Measurements from ENCODE around the gene PANX3.

Gene PANX3

GRCh38 chr11:124612567-124613246 is 1.5 kb downstream of the PANX3 start:
- DNase-seq (ENCODE audit: low spot score) = no peak

DNA sequence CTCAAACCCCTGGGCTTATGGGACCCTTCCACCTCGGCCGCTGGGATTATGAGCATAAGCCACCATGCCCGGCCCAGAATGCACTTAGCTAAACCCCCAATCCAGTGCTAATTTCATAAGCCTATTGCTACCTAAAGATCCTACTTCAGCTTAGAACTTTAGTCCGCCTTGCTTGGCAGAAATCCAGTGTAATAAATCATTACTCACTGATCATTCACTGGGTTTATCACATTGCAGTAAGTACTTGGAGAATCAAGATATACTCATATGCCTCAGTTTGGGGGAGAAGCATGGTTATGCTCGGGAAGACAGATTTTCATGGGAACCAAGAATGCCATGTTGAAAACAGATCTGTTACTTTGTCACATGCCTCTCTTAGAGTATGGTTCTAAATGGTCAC is 7.6 kb downstream of the PANX3 start:
- no peak for DNase-seq (ENCODE audit: low spot score)

- DNase-seq (ENCODE audit: low spot score) = peak; percentile 78
These were observed 11.6 kb downstream of the PANX3 start, which contains the start of gene TBRG1 for GRCh38 chr11:124622531-124623451. Gene TBRG1 (plus strand): TSS chr11:124622864. CDS start chr11:124623084, 220 bp downstream.

- no peak for DNase-seq (ENCODE audit: low spot score)
These were observed 12.8 kb downstream of the PANX3 start for GRCh38 chr11:124623861-124624525.

GRCh38 chr11:124625504-124626168 is 14.4 kb downstream of the PANX3 start:
- no peak for DNase-seq (ENCODE audit: low spot score)

DNA sequence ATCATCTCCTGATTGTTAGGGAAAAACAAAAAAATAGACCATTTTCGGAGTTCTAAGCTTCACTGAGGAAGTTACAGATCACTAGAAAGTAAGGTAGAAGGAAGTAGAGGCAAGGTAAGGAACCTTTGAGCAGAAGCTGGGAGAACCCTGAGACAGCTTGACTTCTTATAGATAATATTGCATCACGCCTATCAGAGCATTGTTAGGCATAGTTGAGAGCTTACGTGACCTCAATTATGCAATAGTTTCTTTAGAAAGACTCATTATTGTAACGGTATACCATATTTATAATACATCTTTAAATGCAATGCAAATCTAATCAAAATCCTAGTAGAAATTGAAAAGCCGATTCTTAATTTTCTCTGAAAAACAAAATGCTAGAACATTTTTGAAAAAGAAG is 16.3 kb downstream of the PANX3 start:
- no peak for DNase-seq (ENCODE audit: low spot score)

- DNase-seq (ENCODE audit: low spot score) = no peak
These were observed 18.7 kb downstream of the PANX3 start for GRCh38 chr11:124629961-124630360.

DNA sequence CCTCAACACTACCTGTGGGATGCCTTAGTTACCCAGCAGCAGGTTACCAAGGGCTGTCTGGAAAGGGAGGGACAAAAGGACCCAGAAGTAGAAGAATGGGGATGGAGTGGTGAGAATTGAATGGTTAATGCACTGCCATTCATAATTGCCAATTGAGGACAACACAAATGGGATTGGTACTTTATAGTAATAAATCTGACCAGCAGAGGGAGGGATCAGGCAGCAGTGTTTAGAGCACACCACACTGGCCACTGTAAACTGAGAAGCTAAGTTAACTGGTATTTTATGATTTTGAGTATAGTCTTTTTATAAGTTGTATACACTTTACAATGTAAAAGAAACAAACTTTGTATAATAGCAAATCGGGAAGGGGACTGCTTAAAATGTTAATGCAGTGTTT is 22.1 kb downstream of the PANX3 start:
- no peak for DNase-seq (ENCODE audit: low spot score)

GRCh38 chr11:124635932-124636331 is 24.7 kb downstream of the PANX3 start:
- no peak for DNase-seq (ENCODE audit: low spot score)

DNA sequence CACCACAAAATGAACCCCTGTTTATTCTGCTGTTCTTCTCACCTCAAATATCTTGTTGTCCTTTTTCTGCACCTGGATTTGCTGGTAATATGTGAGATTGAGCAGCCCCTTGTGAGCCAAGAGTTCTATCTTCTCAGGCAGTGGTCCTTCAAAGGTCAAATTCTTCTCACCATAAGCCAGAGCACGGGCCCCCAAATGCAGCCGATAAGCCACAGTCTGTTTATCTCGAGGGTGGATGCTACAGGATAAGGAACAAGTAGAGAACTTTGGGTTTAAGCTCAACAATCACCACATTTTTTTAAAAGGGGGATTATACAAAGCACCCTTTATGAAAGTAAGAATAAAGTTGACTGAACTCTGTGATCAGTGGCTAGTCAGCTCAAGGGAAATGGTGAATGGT is 27.3 kb downstream of the PANX3 start:
- no peak for DNase-seq (ENCODE audit: low spot score)

- DNase-seq (ENCODE audit: low spot score) = no peak
These were observed 28.0 kb downstream of the PANX3 start for GRCh38 chr11:124639186-124639585.

- DNase-seq (ENCODE audit: low spot score) = no peak
These were observed 29.4 kb downstream of the PANX3 start for GRCh38 chr11:124640666-124641065.

GRCh38 chr11:124642628-124643027 is 31.4 kb downstream of the PANX3 start:
- DNase-seq (ENCODE audit: low spot score) = no peak

DNA sequence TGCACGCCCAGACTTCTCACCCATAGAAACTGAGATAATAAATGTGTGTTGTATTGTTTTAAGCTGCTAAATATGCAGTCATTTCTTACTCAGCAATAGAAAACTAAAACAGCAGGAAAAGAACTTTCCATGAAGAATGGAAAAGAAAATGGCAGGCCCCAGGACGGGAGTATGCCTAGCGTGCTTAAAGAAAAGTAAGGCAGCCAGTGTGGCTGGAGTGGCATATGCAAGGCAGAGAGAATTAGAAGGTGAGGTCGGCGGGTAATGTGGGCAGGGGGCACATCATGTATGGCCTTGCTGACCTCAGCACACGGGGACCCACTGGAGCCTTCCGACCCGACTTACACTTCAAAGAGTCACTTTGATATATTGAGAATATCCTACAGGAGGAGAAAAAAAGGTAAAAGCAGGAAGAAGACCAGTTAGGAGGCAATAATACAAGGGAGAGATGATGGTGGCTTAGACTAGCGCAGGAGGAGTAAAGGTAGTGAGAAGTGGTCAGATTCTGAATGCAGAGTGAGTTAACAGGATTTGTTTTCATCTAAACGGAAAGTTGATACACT is 31.9 kb downstream of the PANX3 start:
- DNase-seq (ENCODE audit: low spot score) = no peak

GRCh38 chr11:124643605-124644425 is 32.6 kb downstream of the PANX3 start:
- DNase-seq (ENCODE audit: low spot score) = no peak

DNA sequence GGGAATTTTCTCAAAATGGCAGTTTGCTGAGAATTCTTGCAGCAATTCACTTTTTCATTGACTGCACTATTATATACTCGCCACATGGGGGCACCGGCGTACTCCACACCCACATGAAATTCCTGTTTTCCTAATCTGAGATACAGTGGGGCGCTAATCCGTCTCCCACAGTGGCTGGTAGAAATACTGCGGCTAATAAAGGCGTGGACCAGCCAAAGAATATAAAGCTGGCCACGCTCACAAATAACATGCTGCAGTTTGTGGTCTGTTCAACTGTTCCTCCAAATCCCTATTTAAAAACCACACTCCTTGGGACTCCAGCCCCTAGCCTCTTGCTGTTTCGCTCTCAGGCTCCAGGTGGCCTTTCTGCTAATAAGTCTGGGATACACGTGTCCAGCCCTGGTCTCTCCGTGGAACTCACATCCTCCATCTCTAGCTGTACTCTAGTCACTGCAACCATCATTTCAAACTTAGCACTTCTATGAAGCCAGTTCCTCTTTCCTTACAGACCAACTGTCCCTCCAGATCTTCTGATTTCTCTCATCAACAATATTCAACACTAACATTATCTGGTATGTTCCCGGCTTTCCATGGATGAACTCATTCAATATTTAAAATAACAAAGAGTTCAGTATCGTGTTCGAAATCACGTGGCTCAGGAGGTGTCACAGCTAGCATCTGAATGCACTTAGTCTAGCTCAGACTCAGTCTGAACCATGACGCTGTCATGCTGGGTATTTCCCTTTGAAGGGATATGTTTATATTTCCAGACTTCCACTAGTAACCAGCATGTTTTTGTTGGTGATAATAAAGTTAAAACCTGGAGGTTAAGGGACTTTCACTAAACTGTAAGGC is 33.4 kb downstream of the PANX3 start:
- peak; percentile 50 for DNase-seq (ENCODE audit: low spot score)

- no peak for DNase-seq (ENCODE audit: low spot score)
These were observed 34.9 kb downstream of the PANX3 start for GRCh38 chr11:124646148-124646547.

GRCh38 chr11:124648610-124649009 is 37.4 kb downstream of the PANX3 start:
- no peak for DNase-seq (ENCODE audit: low spot score)

DNA sequence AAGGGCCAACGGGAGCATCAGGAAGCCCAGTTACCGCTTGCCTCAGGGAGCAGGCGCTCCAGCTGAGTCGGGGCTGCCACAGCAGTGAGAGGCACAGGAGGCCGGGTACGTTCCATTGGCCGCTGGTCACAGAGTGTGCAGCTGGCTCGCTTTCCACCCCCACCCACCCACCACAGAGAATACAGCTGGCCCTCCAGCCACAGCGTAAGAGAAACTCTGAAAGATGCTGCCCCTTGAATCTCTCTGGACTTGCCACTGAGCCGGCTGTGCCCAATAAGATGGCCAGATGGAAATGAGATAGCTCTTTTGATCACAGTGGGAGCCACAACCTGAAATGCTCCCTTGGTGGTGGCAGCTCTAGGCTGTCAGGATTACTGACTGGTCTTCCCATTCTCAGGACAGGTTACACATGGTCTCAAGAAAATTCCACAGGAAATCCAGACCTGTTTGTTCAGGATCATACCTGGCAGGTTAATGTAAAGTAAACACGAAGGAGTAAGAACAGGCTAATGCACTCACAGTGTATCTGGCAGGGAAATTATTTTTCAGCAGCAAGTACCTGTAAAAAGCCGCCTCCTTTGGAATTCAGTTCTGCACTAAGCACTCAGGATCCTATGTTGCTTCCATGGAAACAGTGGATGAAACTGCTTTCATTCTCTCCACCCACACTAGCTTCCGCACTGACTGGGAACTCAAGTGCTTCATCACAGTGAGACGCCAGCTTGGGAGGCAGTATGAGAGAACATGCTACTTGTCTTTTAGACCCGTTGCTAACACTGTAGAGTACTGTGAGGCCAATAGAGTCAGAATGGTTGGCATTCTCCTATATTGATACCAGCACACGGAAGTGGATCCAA is 45.8 kb downstream of the PANX3 start:
- no peak for DNase-seq (ENCODE audit: low spot score)
